ENCODE measurements around the gene GNG12.

- TF ChIP-seq CTCF (IDR thresholded peaks at IDR 0.05) = no peak
- no peak for TF ChIP-seq POLR2A (IDR thresholded peaks at IDR 0.05)
Measured at GRCh38 chr1:67807282-67807681, 26.0 kb downstream of the GNG12 start.

All from adrenal gland (tissue), 5 donors.